Measurements from ENCODE around the gene CEACAM18.
A peak's percentile ranks its signal among the peaks of the same experiment; 100 is the strongest.
"Not testable (repeated sequence)": the region's sequence is repeated elsewhere in the genome, so short reads cannot be mapped to it uniquely, and the experiment has no call there.

CEACAM18 gene

DNA sequence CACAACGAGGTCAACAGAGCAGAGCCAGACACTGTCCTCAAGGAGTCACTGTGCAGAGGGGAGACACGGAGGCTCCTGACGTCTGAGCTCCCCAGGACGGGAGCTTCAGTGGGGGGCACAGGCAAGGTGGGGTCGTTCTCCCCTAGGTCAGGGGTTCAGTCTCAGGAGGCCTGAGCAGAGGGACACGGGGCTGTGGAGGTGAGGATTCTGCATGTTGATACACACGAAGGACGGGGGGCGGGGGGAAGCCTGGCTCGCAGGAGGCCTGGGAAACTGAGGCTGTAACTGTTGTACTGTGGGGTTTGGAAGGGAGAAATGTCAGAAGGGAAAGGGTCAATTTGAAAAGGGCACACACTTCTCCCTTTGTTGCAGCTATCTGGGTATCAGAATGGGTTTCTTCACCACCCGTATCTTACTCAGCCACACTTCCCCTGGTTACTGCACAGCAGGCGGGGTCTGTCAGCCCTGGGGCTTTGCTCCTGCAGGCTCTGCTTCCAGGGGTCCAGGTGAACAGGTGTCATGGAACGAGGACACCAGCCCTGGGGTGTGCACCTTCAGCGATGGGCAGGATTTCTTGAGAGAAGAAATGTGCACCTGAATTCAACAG lies 19.3 kb upstream of the CEACAM18 start:
- Histone ChIP-seq H3K27me3 (peaks cover 0 to 52% of the 10 kb centered on the region in 2 donors), H3K4me3 (no peak overlapping the region), H3K4me1 (no peaks in the 10 kb centered on the region), H3K9me3 (no peaks in the 10 kb centered on the region), H3K36me3 (no peaks in the 10 kb centered on the region), H3K27ac (no peak overlapping the region)
- no peak for TF ChIP-seq CTCF (IDR thresholded peaks at IDR 0.05)
- no peak for DNase-seq
- intact Hi-C loops (cut with DNase I; ENCODE audit: low total_unique reads): no loop called here

DNA sequence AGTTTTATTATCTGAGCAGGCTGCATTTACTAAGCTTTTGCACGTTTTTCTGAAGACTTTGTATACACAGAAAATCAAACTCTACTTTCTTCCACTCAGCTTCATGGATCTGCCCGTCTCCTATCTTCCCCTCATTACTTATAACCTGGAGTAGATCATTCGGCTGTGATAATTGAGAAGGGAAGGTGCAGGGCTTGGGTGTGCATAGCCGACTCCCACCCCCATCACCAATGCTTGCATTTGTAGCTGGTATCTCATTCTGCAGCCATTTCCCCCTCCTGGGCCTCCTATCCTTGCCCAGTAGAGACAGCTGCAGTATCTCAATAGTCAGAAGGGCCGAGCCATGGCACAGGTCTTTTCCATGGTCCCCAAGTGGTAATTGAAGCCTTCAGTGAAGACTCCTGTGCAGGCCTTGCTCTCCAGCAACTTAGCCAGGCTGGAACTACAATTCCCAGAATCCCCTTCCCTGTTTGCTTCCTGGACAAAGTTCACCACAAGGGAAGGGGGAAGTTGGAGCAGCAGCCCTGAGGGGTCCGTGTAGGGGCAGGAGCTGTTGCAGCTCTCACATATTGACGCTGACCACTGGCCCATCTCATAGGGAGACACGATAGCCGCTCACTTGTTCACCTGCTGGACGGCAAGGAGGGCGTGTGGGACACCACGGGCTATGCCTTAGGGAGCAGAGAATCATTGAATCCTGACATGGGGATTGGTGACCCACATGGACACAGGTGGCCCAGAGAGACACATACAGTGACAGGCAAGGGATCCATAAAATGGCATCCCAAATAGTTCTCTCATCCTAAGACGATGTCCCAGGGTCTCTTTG lies 18.0 kb upstream of the CEACAM18 start:
- no peak for DNase-seq
- no peaks in the 10 kb centered on the region for H3K36me3 ChIP-seq
- H3K4me1 ChIP-seq: no peaks in the 10 kb centered on the region
- H3K4me3 ChIP-seq: no peak overlapping the region
- TF ChIP-seq CTCF (IDR thresholded peaks at IDR 0.05): no peak
- H3K27ac ChIP-seq: no peak overlapping the region
- H3K9me3 ChIP-seq: no peaks in the 10 kb centered on the region
- peaks cover 0 to 49% of the 10 kb centered on the region in 2 donors for H3K27me3 ChIP-seq
- intact Hi-C loops (cut with DNase I; ENCODE audit: low total_unique reads): no loop called here

- H3K4me1 ChIP-seq: no peaks in the 10 kb centered on the region
- intact Hi-C loops (cut with DNase I; ENCODE audit: low total_unique reads): no loop called here
- no peaks in the 10 kb centered on the region for H3K36me3 ChIP-seq
- H3K27me3 ChIP-seq: peaks cover 0 to 48% of the 10 kb centered on the region in 2 donors
- DNase-seq: peak in 1 of 2 donors; percentile 26
- H3K27ac ChIP-seq: no peak overlapping the region
- TF ChIP-seq CTCF (IDR thresholded peaks at IDR 0.05): no peak
- no peak overlapping the region for H3K4me3 ChIP-seq
- no peaks in the 10 kb centered on the region for H3K9me3 ChIP-seq
Measured at GRCh38 chr19:51461723-51462161, 16.6 kb upstream of the CEACAM18 start.

- Histone ChIP-seq H3K27me3 (peaks cover 0 to 43% of the 10 kb centered on the region in 2 donors), H3K4me3 (no peak overlapping the region), H3K27ac (no peak overlapping the region), H3K4me1 (no peaks in the 10 kb centered on the region), H3K9me3 (no peaks in the 10 kb centered on the region), H3K36me3 (no peaks in the 10 kb centered on the region)
- intact Hi-C loops (cut with DNase I; ENCODE audit: low total_unique reads): no loop called here
- no peak for DNase-seq
- TF ChIP-seq CTCF (IDR thresholded peaks at IDR 0.05): no peak
Measured at GRCh38 chr19:51462276-51462675, 16.1 kb upstream of the CEACAM18 start.

- Histone ChIP-seq H3K27me3 (peaks cover 0 to 41% of the 10 kb centered on the region in 2 donors), H3K4me1 (no peaks in the 10 kb centered on the region), H3K4me3 (no peak overlapping the region), H3K27ac (no peak overlapping the region), H3K9me3 (no peaks in the 10 kb centered on the region), H3K36me3 (no peaks in the 10 kb centered on the region)
- intact Hi-C loops (cut with DNase I; ENCODE audit: low total_unique reads): no loop called here
- no peak for DNase-seq
- no peak for TF ChIP-seq CTCF (IDR thresholded peaks at IDR 0.05)
Measured at GRCh38 chr19:51462681-51463080, 15.7 kb upstream of the CEACAM18 start.

DNA sequence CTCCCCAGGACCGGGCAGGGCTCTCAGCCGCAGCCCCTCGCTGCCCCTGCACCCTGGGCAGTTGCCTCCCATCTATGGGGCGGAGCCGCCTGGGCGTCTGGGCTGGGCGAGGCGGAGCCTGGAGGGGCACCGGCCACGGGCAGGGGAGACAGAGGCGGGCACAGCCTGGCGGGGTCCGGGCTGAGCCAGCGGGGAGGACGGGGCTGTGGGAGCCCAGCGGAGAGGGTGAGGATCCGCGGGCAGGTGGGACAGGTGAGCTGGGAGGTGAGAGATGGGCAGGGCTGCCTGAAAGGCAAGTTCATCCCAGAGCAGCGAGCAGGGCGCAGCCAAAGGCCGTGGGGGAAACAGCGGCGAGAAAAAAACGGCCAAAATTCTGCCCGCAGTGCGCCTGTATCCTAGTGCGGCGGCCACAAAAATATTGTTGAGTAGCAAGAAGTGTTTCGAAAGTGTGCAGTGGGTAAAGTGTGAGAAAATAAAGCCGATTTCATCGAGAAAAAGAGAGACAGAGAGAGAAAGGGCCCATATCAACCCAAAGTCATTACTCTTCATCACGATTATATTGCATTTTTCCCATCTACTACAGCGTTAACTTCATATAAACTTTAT lies 14.3 kb upstream of the CEACAM18 start:
- not testable (repeated sequence) for H3K4me1 ChIP-seq

More for the DNA sequence above, 14.3 kb upstream of the CEACAM18 start:
- DNase-seq; H3K27ac ChIP-seq; H3K36me3 ChIP-seq; H3K9me3 ChIP-seq; intact Hi-C loops (cut with DNase I; ENCODE audit: low total_unique reads); H3K4me3 ChIP-seq: not testable (repeated sequence)
- H3K27me3 ChIP-seq: peaks cover 0 to 32% of the 10 kb centered on the region in 2 donors

Measured in tibial artery (tissue), 4 donors.